OCI-LY7 (cell line): ENCODE data around the gene ARRB1. TPM values are rescaled to one million over a fixed set of nuclear protein-coding genes. Genes with fewer than 3 reads are reported as not detected.

Experiments
- BruUV-seq: library from RNA; stranded (reverse); fragments of 400-500 nt; replicated peaks from 2 replicates; lab custom pipeline; 2021; lab: Mats Ljungman, UMichigan
- CTCF ChIA-PET: fragments of 300-600 bp; sonication (Branson Sonifier 250); formaldehyde crosslinking; loops from one replicate; lab custom pipeline; 2022; ENCODE audit warnings: antibody characterized with exemption; ENCODE audit not compliant: unreplicated experiment; lab: Charles Lee
- POLR2A ChIA-PET: fragments of 300-600 bp; sonication (Branson Sonifier 250); formaldehyde crosslinking; loops from one replicate; lab custom pipeline; 2022; ENCODE audit warnings: antibody characterized with exemption; lab: Charles Lee
- DNase-seq: peaks from one replicate; pipeline ENCODE4 v3.0.0-alpha.2; 2015; ENCODE audit warnings: low spot score
- H2AFZ ChIP-seq: fragments of 200-600 bp; sonication (generic), shearing (Covaris generic); 2 replicates; pipeline ENCODE4 v1.6.1; 2014; ENCODE audit warnings: mild to moderate bottlenecking, antibody characterized with exemption, low read length, moderate library complexity
- H3K27ac ChIP-seq: fragments of 200-600 bp; sonication (generic); 2 replicates; pipeline ENCODE4 v1.5.1; 2014; ENCODE audit warnings: mixed run types, low read depth, mild to moderate bottlenecking, moderate library complexity, low read length, inconsistent platforms; ENCODE audit not compliant: poor library complexity, severe bottlenecking
- H3K36me3 ChIP-seq: fragments of 200-600 bp; sonication (generic); 2 replicates; pipeline ENCODE4 v1.6.1; 2014; ENCODE audit warnings: mild to moderate bottlenecking, antibody characterized with exemption, low read length, moderate library complexity, mixed read lengths; ENCODE audit not compliant: insufficient read depth
- H3K4me1 ChIP-seq: fragments of 200-600 bp; sonication (generic); 2 replicates; pipeline ENCODE4 v1.5.1; 2014; ENCODE audit warnings: mild to moderate bottlenecking, low read length; ENCODE audit not compliant: insufficient read depth, poor library complexity, severe bottlenecking
- H3K4me2 ChIP-seq: fragments of 200-600 bp; sonication (generic); 2 replicates; pipeline ENCODE4 v1.6.1; 2014; ENCODE audit warnings: mild to moderate bottlenecking, low read length
- H3K4me3 ChIP-seq: fragments of 200-600 bp; sonication (generic); 2 replicates; pipeline ENCODE4 v1.5.1; 2014; ENCODE audit warnings: mild to moderate bottlenecking, low read depth, low read length; ENCODE audit not compliant: poor library complexity, severe bottlenecking
- H3K79me2 ChIP-seq: fragments of 200-600 bp; sonication (generic); 2 replicates; pipeline ENCODE4 v1.6.1; 2016; ENCODE audit warnings: low read depth, mild to moderate bottlenecking, low read length, moderate library complexity, mixed read lengths; ENCODE audit not compliant: insufficient read depth
- H3K9me2 ChIP-seq: fragments of 200-600 bp; sonication (generic); 2 replicates; pipeline ENCODE4 v1.6.1; 2016; ENCODE audit warnings: mild to moderate bottlenecking, low read length, mixed read lengths; ENCODE audit not compliant: insufficient read depth
- H3K9me3 ChIP-seq: fragments of 200-600 bp; sonication (generic); 2 replicates; pipeline ENCODE4 v1.6.1; 2014; ENCODE audit warnings: mild to moderate bottlenecking, mixed run types, low read length, mixed read lengths
- H4K20me1 ChIP-seq: fragments of 200-600 bp; sonication (generic); 2 replicates; pipeline ENCODE4 v1.6.1; 2014; ENCODE audit warnings: mild to moderate bottlenecking, antibody characterized with exemption, low read length, moderate library complexity, mixed read lengths; ENCODE audit not compliant: insufficient read depth
- EZH2phosphoT487 ChIP-seq: fragments of 200-600 bp; sonication (generic); IDR thresholded peaks from 2 replicates; pipeline ENCODE4 v1.6.1; 2018; ENCODE audit warnings: low read depth, borderline replicate concordance, mild to moderate bottlenecking, mixed run types, antibody characterized with exemption, low read length, moderate library complexity, mixed read lengths
- intact Hi-C: fragments of 100-400 bp; cut with micrococcal nuclease; formaldehyde crosslinking; loops from one replicate; pipeline ENCODE4 v1.10.0; 2022; ENCODE audit not compliant: unreplicated experiment
- total RNA-seq, 2 experiments: library from RNA; depleted of rRNA in 1 of 2; stranded (reverse); fragments of >200 nt in 1 of 2; shearing (Covaris generic) in 1 of 2; gene quantifications; 2 replicates each; pipeline ENCODE4 v1.2.3, GENCODE V29; 2014 to 2022
- TF ChIP-seq, protein P1 (sequence below): fragments of 200-600 bp; sonication (generic); conservative IDR thresholded peaks from 2 replicates; pipeline ENCODE4 v1.5.1; 2014; ENCODE audit warnings: mild to moderate bottlenecking, antibody characterized with exemption, low read length, moderate library complexity, mixed read lengths

The ARRB1 gene
- total RNA-seq, 2 experiments from 2014 or later: not detected

DNA sequence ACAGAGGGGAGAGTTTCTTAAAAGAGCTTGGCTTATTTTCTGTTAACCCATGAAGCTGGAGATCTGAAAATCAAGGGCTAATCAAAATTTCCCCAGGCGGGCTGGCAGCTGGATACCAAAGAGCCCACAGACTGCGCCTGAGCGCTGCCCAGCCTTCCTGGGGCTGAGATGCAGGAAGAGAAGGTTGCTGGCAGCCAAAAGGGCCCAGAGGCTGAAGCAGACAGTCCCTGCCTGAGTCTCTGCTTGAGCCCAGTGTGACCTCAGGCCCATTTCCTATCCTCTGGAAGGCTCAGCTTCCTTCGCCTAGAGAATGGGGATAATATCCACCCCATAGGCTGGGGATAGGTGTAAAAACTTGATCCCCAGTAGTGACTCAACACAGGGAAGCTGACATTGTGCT, 49.1 kb downstream of the ARRB1 start:
- Histone ChIP-seq H4K20me1 (no peaks in the 10 kb centered on the region), H3K36me3 (no peaks in the 10 kb centered on the region), H3K79me2 (no peaks in the 10 kb centered on the region), H3K4me3 (no peak overlapping the region), H3K4me2 (no peak overlapping the region), H3K9me2 (no peaks in the 10 kb centered on the region), H3K27ac (no peak overlapping the region), H3K9me3 (no peaks in the 10 kb centered on the region), H2AFZ (no peak overlapping the region), H3K4me1 (no peaks in the 10 kb centered on the region)
- DNase-seq: no peak
- ChIA-PET CTCF (no interaction called here), POLR2A (no interaction called here)
- TF ChIP-seq EZH2phosphoT487: no peak
- TF ChIP-seq, protein P1, sequence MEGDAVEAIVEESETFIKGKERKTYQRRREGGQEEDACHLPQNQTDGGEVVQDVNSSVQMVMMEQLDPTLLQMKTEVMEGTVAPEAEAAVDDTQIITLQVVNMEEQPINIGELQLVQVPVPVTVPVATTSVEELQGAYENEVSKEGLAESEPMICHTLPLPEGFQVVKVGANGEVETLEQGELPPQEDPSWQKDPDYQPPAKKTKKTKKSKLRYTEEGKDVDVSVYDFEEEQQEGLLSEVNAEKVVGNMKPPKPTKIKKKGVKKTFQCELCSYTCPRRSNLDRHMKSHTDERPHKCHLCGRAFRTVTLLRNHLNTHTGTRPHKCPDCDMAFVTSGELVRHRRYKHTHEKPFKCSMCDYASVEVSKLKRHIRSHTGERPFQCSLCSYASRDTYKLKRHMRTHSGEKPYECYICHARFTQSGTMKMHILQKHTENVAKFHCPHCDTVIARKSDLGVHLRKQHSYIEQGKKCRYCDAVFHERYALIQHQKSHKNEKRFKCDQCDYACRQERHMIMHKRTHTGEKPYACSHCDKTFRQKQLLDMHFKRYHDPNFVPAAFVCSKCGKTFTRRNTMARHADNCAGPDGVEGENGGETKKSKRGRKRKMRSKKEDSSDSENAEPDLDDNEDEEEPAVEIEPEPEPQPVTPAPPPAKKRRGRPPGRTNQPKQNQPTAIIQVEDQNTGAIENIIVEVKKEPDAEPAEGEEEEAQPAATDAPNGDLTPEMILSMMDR: no peak
- no TSS peak for BruUV-seq
- intact Hi-C loops: no loop called here

DNA sequence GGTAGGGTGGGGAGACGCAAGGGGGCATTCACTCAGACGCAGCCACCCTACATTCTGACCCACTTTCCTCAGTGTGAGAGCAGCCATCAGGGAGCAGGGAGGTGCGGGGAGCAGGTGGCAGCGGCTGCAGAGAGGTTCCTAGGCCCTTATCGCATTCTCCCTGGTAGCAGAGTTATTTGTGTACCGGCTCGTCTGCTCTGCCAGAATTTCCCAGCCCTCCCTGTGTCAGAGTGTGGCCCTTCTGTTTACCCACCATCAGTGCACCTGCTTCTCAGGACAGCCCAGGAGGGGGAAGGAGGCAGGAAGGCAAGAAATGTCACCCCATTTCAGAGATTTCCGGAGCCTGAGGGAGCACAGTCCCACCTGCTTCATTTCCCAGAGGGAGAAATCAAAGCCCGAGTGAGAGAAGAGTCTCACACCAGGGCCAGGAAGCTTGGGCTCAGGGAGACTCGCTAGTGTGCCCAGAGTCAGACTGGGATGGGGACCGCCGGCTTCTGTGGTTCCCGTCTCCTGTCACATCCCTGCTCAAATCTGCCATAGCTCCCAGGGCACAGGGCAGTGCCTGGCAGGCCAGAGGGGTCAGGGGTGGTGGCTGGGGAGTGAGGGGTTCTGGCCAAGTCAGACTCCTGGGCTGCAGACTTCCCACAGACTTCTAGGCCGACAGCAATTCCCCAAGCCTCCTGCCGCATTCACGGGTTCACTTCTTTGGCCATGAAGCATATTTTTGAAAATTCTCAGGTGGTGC, 49.7 kb downstream of the ARRB1 start:
- Histone ChIP-seq H3K36me3 (no peaks in the 10 kb centered on the region), H3K79me2 (no peaks in the 10 kb centered on the region), H2AFZ (no peak overlapping the region), H3K4me3 (no peak overlapping the region), H4K20me1 (no peaks in the 10 kb centered on the region), H3K4me2 (no peak overlapping the region), H3K27ac (no peak overlapping the region), H3K4me1 (no peaks in the 10 kb centered on the region), H3K9me3 (no peaks in the 10 kb centered on the region), H3K9me2 (no peaks in the 10 kb centered on the region)
- ChIA-PET CTCF (no interaction called here), POLR2A (no interaction called here)
- TF ChIP-seq, protein P1: no peak
- no TSS peak for BruUV-seq
- intact Hi-C loops: no loop called here
- DNase-seq: no peak

DNA sequence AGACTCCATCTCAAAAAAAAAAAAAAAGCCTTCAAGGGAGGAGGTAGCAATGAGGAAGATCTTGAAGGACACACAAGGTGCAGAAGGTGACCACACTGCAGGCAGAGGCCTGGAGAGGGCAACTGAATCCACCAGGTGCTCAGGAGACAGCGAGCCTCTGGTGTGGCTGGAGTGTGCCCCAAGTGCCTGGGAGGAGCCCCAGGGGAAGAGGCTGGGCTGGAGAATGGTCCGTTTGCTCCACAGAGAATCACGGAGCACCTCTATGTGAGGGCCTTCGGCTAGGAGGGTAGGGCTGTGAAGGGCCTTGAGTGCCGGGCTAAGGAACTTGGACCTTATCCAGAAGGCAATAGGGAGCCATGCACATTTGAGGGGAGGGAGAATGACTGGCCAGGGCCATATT, 50.3 kb downstream of the ARRB1 start:
- Histone ChIP-seq H3K4me1 (no peaks in the 10 kb centered on the region), H3K4me3 (no peak overlapping the region), H3K4me2 (no peak overlapping the region), H2AFZ (no peak overlapping the region), H4K20me1 (no peaks in the 10 kb centered on the region), H3K36me3 (no peaks in the 10 kb centered on the region), H3K27ac (no peak overlapping the region), H3K9me3 (no peaks in the 10 kb centered on the region), H3K79me2 (no peaks in the 10 kb centered on the region), H3K9me2 (no peaks in the 10 kb centered on the region)
- DNase-seq: no peak
- ChIA-PET CTCF (no interaction called here), POLR2A (no interaction called here)
- intact Hi-C loops: no loop called here
- TF ChIP-seq EZH2phosphoT487: no peak
- TF ChIP-seq, protein P1: no peak
- no TSS peak for BruUV-seq
